D341Med (cell line): ENCODE results near the gene AQR.
"Not testable (repeated sequence)": the region's sequence is repeated elsewhere in the genome, so short reads cannot be mapped to it uniquely, and the experiment has no call there.

Experiments used
- DNase-seq: peaks from one replicate; pipeline ENCODE4 v3.0.0; 2012; ENCODE audit warnings: low spot score

AQR gene

GRCh38 chr15:34953851-34954250 lies 15.7 kb downstream of the AQR start:
- DNase-seq, result no peak

GRCh38 chr15:34952481-34952880 lies 17.1 kb downstream of the AQR start:
- no peak for DNase-seq

GRCh38 chr15:34951993-34952392 lies 17.5 kb downstream of the AQR start:
- no peak for DNase-seq

GRCh38 chr15:34944936-34945335 lies 24.6 kb downstream of the AQR start:
- no peak for DNase-seq

- no peak for DNase-seq
Observed at GRCh38 chr15:34943711-34944110, 25.8 kb downstream of the AQR start.

- not testable (repeated sequence) for DNase-seq
Observed at GRCh38 chr15:34943264-34943663, 26.3 kb downstream of the AQR start.

- no peak for DNase-seq
Observed at GRCh38 chr15:34942363-34942762, 27.2 kb downstream of the AQR start.

- peak; percentile 30 for DNase-seq
Observed at GRCh38 chr15:34941831-34942230, 27.7 kb downstream of the AQR start.

- no peak for DNase-seq
Observed at GRCh38 chr15:34941185-34941698, 28.3 kb downstream of the AQR start.

GRCh38 chr15:34933432-34933975 lies 36.0 kb downstream of the AQR start:
- DNase-seq, result no peak

GRCh38 chr15:34928349-34928748 lies 41.2 kb downstream of the AQR start:
- not testable (repeated sequence) for DNase-seq

- peak; percentile 48 for DNase-seq
Observed at GRCh38 chr15:34927726-34928125, 41.8 kb downstream of the AQR start.

- peak; percentile 25 for DNase-seq
Observed at GRCh38 chr15:34914317-34914716, 55.2 kb downstream of the AQR start.

- DNase-seq, result no peak
Observed at GRCh38 chr15:34905047-34905446, 64.5 kb downstream of the AQR start.

GRCh38 chr15:34904527-34904926 lies 65.0 kb downstream of the AQR start:
- no peak for DNase-seq

GRCh38 chr15:34900748-34901147 lies 68.8 kb downstream of the AQR start:
- no peak for DNase-seq

- no peak for DNase-seq
Observed at GRCh38 chr15:34896183-34896582, 73.4 kb downstream of the AQR start.

- DNase-seq, result no peak
Observed at GRCh38 chr15:34893967-34894366, 75.6 kb downstream of the AQR start.

GRCh38 chr15:34892963-34893591 lies 76.5 kb downstream of the AQR start:
- no peak for DNase-seq

GRCh38 chr15:34890424-34890823 lies 79.1 kb downstream of the AQR start:
- no peak for DNase-seq

GRCh38 chr15:34889476-34889875 lies 80.1 kb downstream of the AQR start:
- no peak for DNase-seq

GRCh38 chr15:34886134-34886533 lies 83.4 kb downstream of the AQR start:
- no peak for DNase-seq

- no peak for DNase-seq
Observed at GRCh38 chr15:34883633-34884032, 85.9 kb downstream of the AQR start.

- DNase-seq, result no peak
Observed at GRCh38 chr15:34883042-34883441, 86.5 kb downstream of the AQR start.
